ENCODE data around the gene DHX30. TPM values are rescaled to one million over a fixed set of nuclear protein-coding genes. Genes with fewer than 3 reads are reported as not detected.
A peak's percentile ranks its signal among the peaks of the same experiment; 100 is the strongest.

Gene DHX30
- total and polyA plus RNA-seq, 9 of the 15 experiments (the other 6 are each of a cell fraction or from before 2014, with no cell fraction given), result 12.3 to 158 (median 79.0) TPM

DNA sequence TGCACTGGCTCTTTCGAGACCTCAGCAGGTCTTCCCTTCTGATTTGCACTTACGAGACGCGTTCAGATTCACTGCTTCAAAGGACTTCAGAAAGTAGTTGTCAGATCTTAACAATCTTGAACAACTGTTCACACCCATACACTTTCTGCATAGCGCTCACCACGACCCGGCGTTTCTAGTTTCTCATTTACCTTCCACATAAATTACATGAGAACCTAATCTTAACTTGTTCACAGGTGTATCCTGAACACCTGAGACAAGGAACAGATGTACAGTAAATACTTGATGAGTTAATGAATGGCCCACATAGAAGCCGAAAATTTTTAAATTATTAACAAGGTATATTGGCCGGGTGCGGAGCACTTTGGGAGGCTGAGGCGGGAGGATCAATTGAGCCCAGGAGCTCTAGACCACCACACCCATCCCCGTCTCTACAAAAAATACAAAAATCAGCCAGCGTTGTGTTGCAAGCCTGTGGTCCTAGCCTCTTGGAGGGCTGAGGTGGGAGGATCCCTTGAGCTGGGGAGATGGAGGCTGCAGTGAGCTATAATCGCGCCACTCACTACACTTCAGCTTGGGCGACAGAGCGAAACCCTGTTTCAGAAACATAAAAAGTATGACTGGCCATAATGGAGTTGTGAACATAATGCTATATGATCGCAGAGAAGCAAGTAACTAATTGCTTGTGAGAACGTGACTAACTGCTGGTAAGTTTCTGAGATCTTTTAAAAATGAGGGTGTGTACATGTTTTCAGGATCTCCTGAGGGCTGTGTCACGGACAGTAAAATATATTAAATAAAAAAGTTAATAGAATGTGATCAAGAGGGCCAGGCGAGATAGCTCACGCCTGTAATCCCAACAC lies 20.3 kb upstream of the DHX30 start (continued):
- TF ChIP-seq, protein P1, sequence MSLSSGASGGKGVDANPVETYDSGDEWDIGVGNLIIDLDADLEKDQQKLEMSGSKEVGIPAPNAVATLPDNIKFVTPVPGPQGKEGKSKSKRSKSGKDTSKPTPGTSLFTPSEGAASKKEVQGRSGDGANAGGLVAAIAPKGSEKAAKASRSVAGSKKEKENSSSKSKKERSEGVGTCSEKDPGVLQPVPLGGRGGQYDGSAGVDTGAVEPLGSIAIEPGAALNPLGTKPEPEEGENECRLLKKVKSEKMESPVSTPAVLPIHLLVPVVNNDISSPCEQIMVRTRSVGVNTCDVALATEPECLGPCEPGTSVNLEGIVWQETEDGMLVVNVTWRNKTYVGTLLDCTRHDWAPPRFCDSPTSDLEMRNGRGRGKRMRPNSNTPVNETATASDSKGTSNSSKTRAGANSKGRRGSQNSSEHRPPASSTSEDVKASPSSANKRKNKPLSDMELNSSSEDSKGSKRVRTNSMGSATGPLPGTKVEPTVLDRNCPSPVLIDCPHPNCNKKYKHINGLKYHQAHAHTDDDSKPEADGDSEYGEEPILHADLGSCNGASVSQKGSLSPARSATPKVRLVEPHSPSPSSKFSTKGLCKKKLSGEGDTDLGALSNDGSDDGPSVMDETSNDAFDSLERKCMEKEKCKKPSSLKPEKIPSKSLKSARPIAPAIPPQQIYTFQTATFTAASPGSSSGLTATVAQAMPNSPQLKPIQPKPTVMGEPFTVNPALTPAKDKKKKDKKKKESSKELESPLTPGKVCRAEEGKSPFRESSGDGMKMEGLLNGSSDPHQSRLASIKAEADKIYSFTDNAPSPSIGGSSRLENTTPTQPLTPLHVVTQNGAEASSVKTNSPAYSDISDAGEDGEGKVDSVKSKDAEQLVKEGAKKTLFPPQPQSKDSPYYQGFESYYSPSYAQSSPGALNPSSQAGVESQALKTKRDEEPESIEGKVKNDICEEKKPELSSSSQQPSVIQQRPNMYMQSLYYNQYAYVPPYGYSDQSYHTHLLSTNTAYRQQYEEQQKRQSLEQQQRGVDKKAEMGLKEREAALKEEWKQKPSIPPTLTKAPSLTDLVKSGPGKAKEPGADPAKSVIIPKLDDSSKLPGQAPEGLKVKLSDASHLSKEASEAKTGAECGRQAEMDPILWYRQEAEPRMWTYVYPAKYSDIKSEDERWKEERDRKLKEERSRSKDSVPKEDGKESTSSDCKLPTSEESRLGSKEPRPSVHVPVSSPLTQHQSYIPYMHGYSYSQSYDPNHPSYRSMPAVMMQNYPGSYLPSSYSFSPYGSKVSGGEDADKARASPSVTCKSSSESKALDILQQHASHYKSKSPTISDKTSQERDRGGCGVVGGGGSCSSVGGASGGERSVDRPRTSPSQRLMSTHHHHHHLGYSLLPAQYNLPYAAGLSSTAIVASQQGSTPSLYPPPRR (CRISPR knock-in tag; IDR thresholded peaks at IDR 0.05; ENCODE audit: borderline replicate concordance), result no peak
- no peak for TF ChIP-seq CHD4 (IDR thresholded peaks at IDR 0.05; ENCODE audit: insufficient read depth, insufficient replicate concordance, low read depth, low read length, poor library complexity, severe bottlenecking)
- 0 out of 2 replicates have a peak, but pooled peaks have one; percentile 7 for TF ChIP-seq SMARCC2 (IDR thresholded peaks at IDR 0.05; ENCODE audit: low read depth)
- TF ChIP-seq, protein P2, sequence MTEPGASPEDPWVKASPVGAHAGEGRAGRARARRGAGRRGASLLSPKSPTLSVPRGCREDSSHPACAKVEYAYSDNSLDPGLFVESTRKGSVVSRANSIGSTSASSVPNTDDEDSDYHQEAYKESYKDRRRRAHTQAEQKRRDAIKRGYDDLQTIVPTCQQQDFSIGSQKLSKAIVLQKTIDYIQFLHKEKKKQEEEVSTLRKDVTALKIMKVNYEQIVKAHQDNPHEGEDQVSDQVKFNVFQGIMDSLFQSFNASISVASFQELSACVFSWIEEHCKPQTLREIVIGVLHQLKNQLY (CRISPR knock-in tag; conservative IDR thresholded peaks at IDR 0.05), result no peak
- TF ChIP-seq ZNF583 (CRISPR knock-in tag; IDR thresholded peaks at IDR 0.05), result 0 out of 2 replicates have a peak, but pooled peaks have one; percentile 34
- 0 out of 2 replicates have a peak, but pooled peaks have one; percentile 13 for TF ChIP-seq SIN3B (IDR thresholded peaks at IDR 0.05; ENCODE audit: low read depth)
- TF ChIP-seq, protein P3, sequence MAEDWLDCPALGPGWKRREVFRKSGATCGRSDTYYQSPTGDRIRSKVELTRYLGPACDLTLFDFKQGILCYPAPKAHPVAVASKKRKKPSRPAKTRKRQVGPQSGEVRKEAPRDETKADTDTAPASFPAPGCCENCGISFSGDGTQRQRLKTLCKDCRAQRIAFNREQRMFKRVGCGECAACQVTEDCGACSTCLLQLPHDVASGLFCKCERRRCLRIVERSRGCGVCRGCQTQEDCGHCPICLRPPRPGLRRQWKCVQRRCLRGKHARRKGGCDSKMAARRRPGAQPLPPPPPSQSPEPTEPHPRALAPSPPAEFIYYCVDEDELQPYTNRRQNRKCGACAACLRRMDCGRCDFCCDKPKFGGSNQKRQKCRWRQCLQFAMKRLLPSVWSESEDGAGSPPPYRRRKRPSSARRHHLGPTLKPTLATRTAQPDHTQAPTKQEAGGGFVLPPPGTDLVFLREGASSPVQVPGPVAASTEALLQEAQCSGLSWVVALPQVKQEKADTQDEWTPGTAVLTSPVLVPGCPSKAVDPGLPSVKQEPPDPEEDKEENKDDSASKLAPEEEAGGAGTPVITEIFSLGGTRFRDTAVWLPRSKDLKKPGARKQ (CRISPR knock-in tag; IDR thresholded peaks at IDR 0.05), result 0 out of 2 replicates have a peak, but pooled peaks have one; percentile 8
- 0 out of 2 replicates have a peak, but pooled peaks have one; percentile 55 for TF ChIP-seq ERF (CRISPR knock-in tag; IDR thresholded peaks at IDR 0.05)
- TF ChIP-seq ETV6 (IDR thresholded peaks at IDR 0.05; ENCODE audit: borderline replicate concordance in 1 of 2, low read depth in 2 of 2, low read length in 1 of 2), result no peak
- 0 out of 2 replicates have a peak, but pooled peaks have one; percentile 4 for TF ChIP-seq ETV6 (CRISPR knock-in tag; IDR thresholded peaks at IDR 0.05; ENCODE audit: borderline replicate concordance)
- TF ChIP-seq GTF2E2 (tag; IDR thresholded peaks at IDR 0.05), result peak; percentile 17; the same call in 1 of the 2 replicates
- TF ChIP-seq, protein P4, sequence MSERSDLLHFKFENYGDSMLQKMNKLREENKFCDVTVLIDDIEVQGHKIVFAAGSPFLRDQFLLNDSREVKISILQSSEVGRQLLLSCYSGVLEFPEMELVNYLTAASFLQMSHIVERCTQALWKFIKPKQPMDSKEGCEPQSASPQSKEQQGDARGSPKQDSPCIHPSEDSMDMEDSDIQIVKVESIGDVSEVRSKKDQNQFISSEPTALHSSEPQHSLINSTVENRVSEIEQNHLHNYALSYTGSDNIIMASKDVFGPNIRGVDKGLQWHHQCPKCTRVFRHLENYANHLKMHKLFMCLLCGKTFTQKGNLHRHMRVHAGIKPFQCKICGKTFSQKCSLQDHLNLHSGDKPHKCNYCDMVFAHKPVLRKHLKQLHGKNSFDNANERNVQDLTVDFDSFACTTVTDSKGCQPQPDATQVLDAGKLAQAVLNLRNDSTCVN (CRISPR knock-in tag; IDR thresholded peaks at IDR 0.05), result 0 out of 2 replicates have a peak, but pooled peaks have one; percentile 25
- TF ChIP-seq RFX5 (IDR thresholded peaks at IDR 0.05; ENCODE audit: low read depth, low read length), result no peak
- no peak for TF ChIP-seq YBX1 (IDR thresholded peaks at IDR 0.05)
- peak; percentile 52 for TF ChIP-seq SAP30 (IDR thresholded peaks at IDR 0.05; ENCODE audit: borderline replicate concordance, insufficient read depth, low read depth, low read length, poor library complexity, severe bottlenecking)
